GM12892 (cell line): ENCODE results near the gene CRYL1.

Experiments
- POLR2A ChIP-seq: IDR thresholded peaks from 2 replicates; pipeline ENCODE4 v1.6.1; 2011; ENCODE audit warnings: low read depth, low read length, control low read depth
- POLR2AphosphoS5 ChIP-seq: IDR thresholded peaks from 2 replicates; pipeline ENCODE4 v1.6.1; 2011; ENCODE audit warnings: low read depth, low read length, control low read depth

GRCh38 chr13:20411638-20412342, 113.9 kb downstream of the CRYL1 start:
- TF ChIP-seq POLR2A (no peak), POLR2AphosphoS5 (no peak)
